Measurements from ENCODE around the gene TNFRSF1B. TPM values are rescaled to one million over a fixed set of nuclear protein-coding genes. Genes with fewer than 3 reads are reported as not detected.

The TNFRSF1B gene
- total RNA-seq, 2 donors from 2014 or later: 95.4 to 130 TPM

- DNase-seq (no peak), ATAC-seq (replicated peaks in 1 of 2) (no peak)
- no peaks in the 10 kb centered on the region for H3K9me3 Mint-ChIP-seq
- peak overlapping the region; percentile 42 for H3K27ac Mint-ChIP-seq
- H3K4me1 Mint-ChIP-seq (ENCODE audit: low read depth): peaks cover 54% of the 10 kb centered on the region
- H3K27me3 Mint-ChIP-seq (ENCODE audit: low read depth): no peaks in the 10 kb centered on the region
- H3K36me3 Mint-ChIP-seq (ENCODE audit: insufficient read depth in 2 of 2): peaks cover 4 to 10% of the 10 kb centered on the region in 2 donors
- no peak overlapping the region for H3K4me3 Mint-ChIP-seq
Measured at GRCh38 chr1:12202190-12202497, 35.4 kb downstream of the TNFRSF1B start.

GRCh38 chr1:12202577-12202976 is 35.8 kb downstream of the TNFRSF1B start:
- H3K27ac Mint-ChIP-seq: no peak overlapping the region
- H3K27me3 Mint-ChIP-seq (ENCODE audit: low read depth): no peaks in the 10 kb centered on the region
- H3K4me3 Mint-ChIP-seq: no peak overlapping the region
- H3K9me3 Mint-ChIP-seq: no peaks in the 10 kb centered on the region
- peaks cover 4 to 10% of the 10 kb centered on the region in 2 donors for H3K36me3 Mint-ChIP-seq (ENCODE audit: insufficient read depth in 2 of 2)
- no peak for ATAC-seq (replicated peaks in 1 of 2)
- DNase-seq: no peak
- peaks cover 50% of the 10 kb centered on the region for H3K4me1 Mint-ChIP-seq (ENCODE audit: low read depth)

- no peak for ATAC-seq (replicated peaks in 1 of 2)
- no peak for DNase-seq
- no peaks in the 10 kb centered on the region for H3K27me3 Mint-ChIP-seq (ENCODE audit: low read depth)
- peaks cover 50% of the 10 kb centered on the region for H3K4me1 Mint-ChIP-seq (ENCODE audit: low read depth)
- H3K4me3 Mint-ChIP-seq: peak overlapping the region; percentile 20 to 43
- H3K27ac Mint-ChIP-seq: peak overlapping the region; percentile 86
- H3K9me3 Mint-ChIP-seq: no peaks in the 10 kb centered on the region
- H3K36me3 Mint-ChIP-seq (ENCODE audit: insufficient read depth in 2 of 2): peaks cover 9 to 13% of the 10 kb centered on the region in 2 donors
Measured at GRCh38 chr1:12203216-12204007, 36.6 kb downstream of the TNFRSF1B start.

GRCh38 chr1:12204140-12204539 is 37.3 kb downstream of the TNFRSF1B start:
- Mint-ChIP-seq H3K4me1 (ENCODE audit: low read depth) (peaks cover 50% of the 10 kb centered on the region), H3K36me3 (ENCODE audit: insufficient read depth in 2 of 2) (peaks cover 9 to 13% of the 10 kb centered on the region in 2 donors), H3K4me3 (peak overlapping the region; percentile 20 to 43), H3K27me3 (ENCODE audit: low read depth) (no peaks in the 10 kb centered on the region), H3K27ac (peak overlapping the region; percentile 86), H3K9me3 (no peaks in the 10 kb centered on the region)
- ATAC-seq (replicated peaks in 1 of 2) (peak; percentile 63 to 66), DNase-seq (peak; percentile 48 to 65)

GRCh38 chr1:12204754-12205658 is 38.2 kb downstream of the TNFRSF1B start:
- Mint-ChIP-seq H3K9me3 (no peaks in the 10 kb centered on the region), H3K27me3 (ENCODE audit: low read depth) (no peaks in the 10 kb centered on the region), H3K36me3 (ENCODE audit: insufficient read depth in 2 of 2) (peaks cover 9 to 13% of the 10 kb centered on the region in 2 donors), H3K4me1 (ENCODE audit: low read depth) (peaks cover 57% of the 10 kb centered on the region), H3K27ac (peak overlapping the region; percentile 86), H3K4me3 (no peak overlapping the region)
- no peak for ATAC-seq (replicated peaks in 1 of 2)
- no peak for DNase-seq

GRCh38 chr1:12206238-12206637 is 39.4 kb downstream of the TNFRSF1B start:
- H3K9me3 Mint-ChIP-seq: no peaks in the 10 kb centered on the region

GRCh38 chr1:12206792-12207424 is 40.1 kb downstream of the TNFRSF1B start:
- Mint-ChIP-seq H3K4me1 (ENCODE audit: low read depth) (peaks cover 60% of the 10 kb centered on the region), H3K27ac (no peak overlapping the region), H3K9me3 (no peaks in the 10 kb centered on the region), H3K4me3 (no peak overlapping the region), H3K27me3 (ENCODE audit: low read depth) (no peaks in the 10 kb centered on the region), H3K36me3 (ENCODE audit: insufficient read depth in 2 of 2) (peaks cover 7 to 13% of the 10 kb centered on the region in 2 donors)
- DNase-seq: no peak
- no peak for ATAC-seq (replicated peaks in 1 of 2)

More at GRCh38 chr1:12206238-12206637, 39.4 kb downstream of the TNFRSF1B start:
- no peak for DNase-seq
- no peaks in the 10 kb centered on the region for H3K27me3 Mint-ChIP-seq (ENCODE audit: low read depth)
- ATAC-seq (replicated peaks in 1 of 2): no peak
- H3K36me3 Mint-ChIP-seq (ENCODE audit: insufficient read depth in 2 of 2): peaks cover 9 to 13% of the 10 kb centered on the region in 2 donors
- H3K27ac Mint-ChIP-seq: no peak overlapping the region
- peaks cover 60% of the 10 kb centered on the region for H3K4me1 Mint-ChIP-seq (ENCODE audit: low read depth)
- H3K4me3 Mint-ChIP-seq: no peak overlapping the region

GRCh38 chr1:12208271-12208670 is 41.5 kb downstream of the TNFRSF1B start:
- DNase-seq: no peak
- no peak for ATAC-seq (replicated peaks in 1 of 2)
- Mint-ChIP-seq H3K36me3 (ENCODE audit: insufficient read depth in 2 of 2) (peaks cover 7% of the 10 kb centered on the region in 2 donors), H3K4me1 (ENCODE audit: low read depth) (peaks cover 47% of the 10 kb centered on the region), H3K27me3 (ENCODE audit: low read depth) (no peaks in the 10 kb centered on the region), H3K27ac (no peak overlapping the region), H3K4me3 (no peak overlapping the region), H3K9me3 (no peaks in the 10 kb centered on the region)

GRCh38 chr1:12208764-12209494 is 42.1 kb downstream of the TNFRSF1B start:
- DNase-seq (peak; percentile 84 to 90), ATAC-seq (replicated peaks in 1 of 2) (peak; percentile 73 to 77)
- Mint-ChIP-seq H3K9me3 (no peaks in the 10 kb centered on the region), H3K4me3 (no peak overlapping the region), H3K27ac (peak overlapping the region; percentile 8), H3K27me3 (ENCODE audit: low read depth) (no peaks in the 10 kb centered on the region), H3K36me3 (ENCODE audit: insufficient read depth in 2 of 2) (peaks cover 7% of the 10 kb centered on the region in 2 donors), H3K4me1 (ENCODE audit: low read depth) (peaks cover 40% of the 10 kb centered on the region)

GRCh38 chr1:12209495-12209832 is 42.7 kb downstream of the TNFRSF1B start:
- Mint-ChIP-seq H3K4me3 (no peak overlapping the region), H3K27me3 (ENCODE audit: low read depth) (no peaks in the 10 kb centered on the region), H3K9me3 (no peaks in the 10 kb centered on the region), H3K4me1 (ENCODE audit: low read depth) (peaks cover 35% of the 10 kb centered on the region), H3K27ac (no peak overlapping the region), H3K36me3 (ENCODE audit: insufficient read depth in 2 of 2) (peaks cover 7% of the 10 kb centered on the region in 2 donors)
- ATAC-seq (replicated peaks in 1 of 2) (peak in 1 of 2 donors; percentile 3), DNase-seq (no peak)

- no peak for ATAC-seq (replicated peaks in 1 of 2)
- no peak overlapping the region for H3K27ac Mint-ChIP-seq
- H3K4me3 Mint-ChIP-seq: no peak overlapping the region
- no peaks in the 10 kb centered on the region for H3K27me3 Mint-ChIP-seq (ENCODE audit: low read depth)
- H3K4me1 Mint-ChIP-seq (ENCODE audit: low read depth): peaks cover 8% of the 10 kb centered on the region
- H3K9me3 Mint-ChIP-seq: no peaks in the 10 kb centered on the region
- no peak for DNase-seq
- no peaks in the 10 kb centered on the region for H3K36me3 Mint-ChIP-seq (ENCODE audit: insufficient read depth in 2 of 2)
Measured at GRCh38 chr1:12215118-12215961, 48.5 kb downstream of the TNFRSF1B start.

GRCh38 chr1:12219800-12220199 is 53.0 kb downstream of the TNFRSF1B start:
- Mint-ChIP-seq H3K4me1 (ENCODE audit: low read depth) (no peaks in the 10 kb centered on the region), H3K9me3 (peaks cover 0 to 4% of the 10 kb centered on the region in 2 donors), H3K27ac (no peak overlapping the region), H3K36me3 (ENCODE audit: insufficient read depth in 2 of 2) (peaks cover 4 to 6% of the 10 kb centered on the region in 2 donors), H3K4me3 (no peak overlapping the region), H3K27me3 (ENCODE audit: low read depth) (no peaks in the 10 kb centered on the region)
- DNase-seq (no peak), ATAC-seq (replicated peaks in 1 of 2) (no peak)
